K562 (cell line): ENCODE data around the gene PRODH2. TPM values are rescaled to one million over a fixed set of nuclear protein-coding genes. Genes with fewer than 3 reads are reported as not detected.

Experiments used
- ARID3A ChIP-seq: IDR thresholded peaks from 2 replicates; pipeline ENCODE4 v1.6.1; 2012; ENCODE audit warnings: low read depth, low read length, improper control_type of control experiment, borderline replicate concordance
- BRD4 ChIP-seq: fragments of 200-600 bp; sonication (generic); IDR thresholded peaks from 2 replicates; pipeline ENCODE4 v1.6.1; 2017; ENCODE audit warnings: inconsistent platforms
- CTBP1 ChIP-seq: fragments of 450-650 bp; IDR thresholded peaks from 2 replicates; pipeline ENCODE4 v1.6.1; 2016; ENCODE audit warnings: borderline replicate concordance
- EP300 ChIP-seq: IDR thresholded peaks from 2 replicates; pipeline ENCODE4 v1.6.1; 2012; ENCODE audit warnings: low read length, improper control_type of control experiment
- EWSR1 ChIP-seq: fragments of 450-650 bp; IDR thresholded peaks from 2 replicates; pipeline ENCODE4 v1.6.1; 2018; ENCODE audit warnings: borderline replicate concordance, mild to moderate bottlenecking, low read depth, moderate library complexity; ENCODE audit not compliant: partially characterized antibody
- FOXA1 ChIP-seq: fragments of 450-650 bp; IDR thresholded peaks from 2 replicates; pipeline ENCODE4 v1.6.1; 2016; ENCODE audit warnings: mild to moderate bottlenecking, borderline replicate concordance
- FOXK1 ChIP-seq: sonication (generic); formaldehyde crosslinking; IDR thresholded peaks from 2 replicates; pipeline ENCODE4 v1.8.0; 2022; ENCODE audit warnings: missing genetic modification reagents, mild to moderate bottlenecking, borderline replicate concordance
- KLF6 ChIP-seq: fragments of 250-450 bp; sonication (Bioruptor Pico); IDR thresholded peaks from 2 replicates; pipeline ENCODE4 v1.4.0; 2020; ENCODE audit warnings: mild to moderate bottlenecking, moderate library complexity, borderline replicate concordance
- MAZ ChIP-seq, 2 experiments: fragments of 450-650 bp in 1 of 2; sonication (generic) in 1 of 2; formaldehyde crosslinking; IDR thresholded peaks in 1 of 2; conservative IDR thresholded peaks in 1 of 2; 2 replicates each; pipeline versions ENCODE4 v1.4.0 to v1.5.0; 2020; ENCODE audit warnings: mild to moderate bottlenecking in 1 of 2, missing genetic modification reagents in 1 of 2
- PRDM10 ChIP-seq: fragments of 450-650 bp; IDR thresholded peaks from 2 replicates; pipeline ENCODE4 v1.6.1; 2018; ENCODE audit not compliant: partially characterized antibody
- RAD21 ChIP-seq, 2 experiments: fragments of 250-450 bp in 1 of 2; fragments of 450-650 bp in 1 of 2; sonication (Bioruptor Pico) in 1 of 2; formaldehyde crosslinking in 1 of 2; IDR thresholded peaks in 1 of 2; conservative IDR thresholded peaks in 1 of 2; 2 replicates each; pipeline versions ENCODE4 v1.4.0 to v1.8.0; 2020 to 2022; ENCODE audit warnings: mild to moderate bottlenecking in 2 of 2, moderate library complexity in 1 of 2
- SIX5 ChIP-seq, 2 experiments: IDR thresholded peaks; 2 replicates each; pipeline ENCODE4 v1.6.1; 2011; ENCODE audit warnings: low read length in 2 of 2, borderline replicate concordance in 1 of 2, low read depth in 1 of 2, mild to moderate bottlenecking in 1 of 2, moderate library complexity in 1 of 2; ENCODE audit not compliant: insufficient read depth in 1 of 2
- XRCC3 ChIP-seq: fragments of 450-650 bp; IDR thresholded peaks from 2 replicates; pipeline ENCODE4 v1.6.1; 2017; ENCODE audit warnings: mild to moderate bottlenecking, moderate library complexity
- ZFPM2 ChIP-seq: fragments of 250-450 bp; sonication (Bioruptor Pico); IDR thresholded peaks from 2 replicates; pipeline ENCODE4 v1.5.1; 2022; ENCODE audit warnings: mild to moderate bottlenecking
- ZNF140 ChIP-seq: fragments of 250-450 bp; sonication (Bioruptor Pico); IDR thresholded peaks from 2 replicates; pipeline ENCODE4 v1.8.0; 2021; ENCODE audit warnings: moderate library complexity, mild to moderate bottlenecking, inconsistent platforms
- ZNF24 ChIP-seq: fragments of 450-650 bp; IDR thresholded peaks from 2 replicates; pipeline ENCODE4 v1.6.1; 2016
- ZNF398 ChIP-seq: fragments of 250-450 bp; sonication (Bioruptor Pico); IDR thresholded peaks from 2 replicates; pipeline ENCODE4 v1.8.0; 2021; ENCODE audit warnings: moderate library complexity, mild to moderate bottlenecking, inconsistent platforms
- ZNF639 ChIP-seq, 2 experiments: fragments of 200-800 bp in 1 of 2; sonication (Bioruptor generic) in 1 of 2; sonication (generic) in 1 of 2; formaldehyde crosslinking in 1 of 2; IDR thresholded peaks in 1 of 2; conservative IDR thresholded peaks in 1 of 2; 2 replicates each; pipeline versions ENCODE4 v1.5.0 to v1.6.1; 2016 to 2020; ENCODE audit warnings: missing compliant biosample characterization in 1 of 2, missing genetic modification characterization in 1 of 2, missing genetic modification reagents in 1 of 2
- polyA plus RNA-seq, 8 experiments: library from polyadenylated mRNA; depleted of rRNA in 4 of 8; stranded (reverse) in 5 of 8; unstranded in 3 of 8; fragments of >200 nt; fragmentation: Nextera tagmentation in 2 of 8; fragmentation: Illumina TruSeq in 1 of 8; extraction: Ambion mirVana in 2 of 8; extraction: Trizol in 1 of 8; gene quantifications; 2 replicates each; pipeline versions ENCODE4 v1.2.1 to v1.2.3, GENCODE V29; 2011 to 2014; ENCODE audit warnings: inconsistent platforms in 1 of 8, missing spikeins in 1 of 8
- total RNA-seq, 7 experiments: library from RNA; depleted of rRNA in 6 of 7; stranded (reverse); fragments of >200 nt in 6 of 7; fragmentation: Illumina TruSeq in 2 of 7; extraction: Trizol in 2 of 7; gene quantifications; 2 replicates each; pipeline versions ENCODE4 v1.2.1 to v1.2.3, GENCODE V29; 2011 to 2021; ENCODE audit warnings: low replicate concordance in 1 of 7

The PRODH2 gene
- total and polyA plus RNA-seq, 9 of the 15 experiments (the other 6 are each of a cell fraction or from before 2014, with no cell fraction given): not detected

GRCh38 chr19:35775298-35776101 is 37.1 kb downstream of the PRODH2 start, which contains the start of gene ARHGAP33 (continued):
- TF ChIP-seq PRDM10 (no peak), BRD4 (no peak), MAZ (CRISPR knock-in tag; conservative IDR thresholded peaks at IDR 0.05 in 1 of 2, IDR thresholded peaks at IDR 0.05 in 1 of 2) (peak; percentile 55 to 95; a peak in 3 of 4 replicates), RAD21 (CRISPR knock-in tag; conservative IDR thresholded peaks at IDR 0.05 in 1 of 2, IDR thresholded peaks at IDR 0.05 in 1 of 2) (no peak), FOXA1 (no peak), ZNF639 (CRISPR knock-in tag; conservative IDR thresholded peaks at IDR 0.05 in 1 of 2, IDR thresholded peaks at IDR 0.05 in 1 of 2) (no peak), ZNF24 (no peak), EWSR1 (no peak), ZNF398 (CRISPR knock-in tag) (no peak), ARID3A (no peak), ZNF140 (CRISPR knock-in tag) (no peak), CTBP1 (peak; percentile 91), FOXK1 (CRISPR knock-in tag) (no peak), ZFPM2 (CRISPR knock-in tag) (no peak), XRCC3 (no peak), EP300 (peak; percentile 64), SIX5 (IDR thresholded peaks at IDR 0.05; ENCODE audit: borderline replicate concordance in 1 of 2, insufficient read depth in 1 of 2, low read depth in 1 of 2, low read length in 2 of 2) (no peak), KLF6 (CRISPR knock-in tag) (no peak)
